ENCODE measurements around the gene TAOK2.

TAOK2 gene

DNA sequence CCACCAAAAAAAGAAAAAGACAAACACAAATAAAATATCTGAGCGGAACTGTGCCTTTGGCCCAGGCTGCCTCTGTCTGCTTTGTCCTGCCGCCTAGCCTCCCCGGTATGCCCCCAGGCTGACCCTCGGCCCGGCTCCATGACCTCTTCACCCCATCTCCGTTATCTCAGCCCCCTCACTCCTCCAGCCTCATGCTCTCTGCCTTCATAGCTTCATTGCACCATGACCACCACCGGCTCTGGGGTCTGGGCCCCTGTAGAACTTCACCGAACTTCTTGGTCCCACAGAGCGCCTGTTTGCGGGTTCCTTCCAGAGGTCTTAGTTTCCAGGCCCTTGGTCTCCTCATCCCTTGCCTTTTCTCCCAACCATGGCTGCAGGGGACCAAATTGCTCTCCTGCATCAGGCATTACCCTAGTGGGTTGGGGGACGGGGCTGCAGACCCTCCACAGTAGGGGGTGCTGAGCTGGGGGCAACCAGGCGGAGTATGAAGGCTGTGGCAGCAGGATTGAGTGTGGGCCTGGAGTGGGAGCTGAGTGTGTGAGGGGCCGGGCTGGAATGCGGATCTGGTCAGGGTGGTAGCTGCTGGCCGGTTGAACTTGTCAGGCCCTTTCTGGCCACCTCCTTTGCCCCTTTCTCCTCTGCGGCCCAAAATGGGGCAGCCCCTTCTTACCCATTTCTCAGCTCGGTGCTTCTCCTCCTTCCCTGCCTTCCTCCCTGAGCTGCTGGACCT, 14.8 kb downstream of the TAOK2 start:
- no peak for DNase-seq

DNA sequence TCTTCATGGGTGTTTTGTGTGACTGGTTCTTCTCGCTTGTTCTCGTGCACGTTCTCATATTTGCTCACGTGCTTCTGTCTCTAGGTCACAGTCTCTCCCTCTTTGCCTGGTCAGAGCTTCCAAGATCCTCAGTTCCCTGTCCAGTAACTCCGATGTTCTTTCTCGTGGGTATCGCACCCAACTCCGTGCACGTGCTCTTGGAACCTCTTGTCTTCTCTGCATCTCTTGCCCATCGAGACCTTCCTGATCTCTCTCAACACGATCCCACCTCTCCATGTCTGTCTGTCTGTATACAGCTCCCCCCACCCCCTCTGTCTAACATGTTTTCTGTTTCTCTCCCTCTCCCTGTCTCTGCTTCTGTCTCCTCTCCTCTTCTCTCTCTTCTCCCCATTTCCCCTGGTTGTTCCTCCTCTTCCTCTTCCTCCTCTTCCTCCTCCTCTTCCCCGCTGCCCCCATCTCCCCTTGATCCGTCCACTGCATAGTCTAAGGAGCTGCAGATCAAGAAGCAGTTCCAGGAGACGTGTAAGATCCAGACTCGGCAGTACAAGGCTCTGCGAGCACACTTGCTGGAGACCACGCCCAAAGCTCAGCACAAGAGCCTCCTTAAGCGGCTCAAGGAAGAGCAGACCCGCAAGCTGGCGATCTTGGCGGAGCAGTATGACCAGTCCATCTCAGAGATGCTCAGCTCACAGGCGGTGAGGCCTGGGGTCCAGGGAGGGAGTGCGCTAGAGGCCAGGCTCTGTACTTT, 15.6 kb downstream of the TAOK2 start:
- DNase-seq, result no peak

DNA sequence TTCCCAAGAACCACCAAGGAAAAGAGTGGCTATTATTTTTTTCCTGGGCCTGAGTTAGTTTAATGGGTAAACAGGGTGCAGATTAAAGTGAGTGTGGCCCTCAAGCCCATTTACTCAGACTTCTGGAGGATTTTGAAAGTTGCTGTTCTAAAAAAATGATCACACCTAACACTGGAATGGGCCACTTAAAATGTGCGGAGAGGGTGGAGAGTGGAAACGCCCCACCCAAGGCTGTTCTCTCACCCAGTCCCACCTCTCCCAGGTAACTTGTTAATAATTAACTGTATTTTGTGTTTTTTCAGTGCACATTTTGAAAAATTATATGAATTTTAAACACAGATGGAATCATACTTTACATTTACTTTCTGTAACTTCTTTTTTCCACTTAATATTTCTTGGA, 16.4 kb downstream of the TAOK2 start:
- DNase-seq, result no peak

DNA sequence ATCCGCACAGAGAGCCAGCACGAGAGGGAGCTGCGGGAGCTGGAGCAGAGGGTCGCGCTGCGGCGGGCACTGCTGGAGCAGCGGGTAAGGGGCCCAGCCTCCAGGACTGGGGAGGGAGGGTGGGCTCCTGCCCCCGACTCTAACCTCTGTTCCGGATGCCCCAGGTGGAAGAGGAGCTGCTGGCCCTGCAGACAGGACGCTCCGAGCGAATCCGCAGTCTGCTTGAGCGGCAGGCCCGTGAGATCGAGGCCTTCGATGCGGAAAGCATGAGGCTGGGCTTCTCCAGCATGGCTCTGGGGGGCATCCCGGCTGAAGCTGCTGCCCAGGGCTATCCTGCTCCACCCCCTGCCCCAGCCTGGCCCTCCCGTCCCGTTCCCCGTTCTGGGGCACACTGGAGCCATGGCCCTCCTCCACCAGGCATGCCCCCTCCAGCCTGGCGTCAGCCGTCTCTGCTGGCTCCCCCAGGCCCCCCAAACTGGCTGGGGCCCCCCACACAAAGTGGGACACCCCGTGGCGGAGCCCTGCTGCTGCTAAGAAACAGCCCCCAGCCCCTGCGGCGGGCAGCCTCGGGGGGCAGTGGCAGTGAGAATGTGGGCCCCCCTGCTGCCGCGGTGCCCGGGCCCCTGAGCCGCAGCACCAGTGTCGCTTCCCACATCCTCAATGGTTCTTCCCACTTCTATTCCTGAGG, 17.4 kb downstream of the TAOK2 start:
- DNase-seq, result no peak

DNA sequence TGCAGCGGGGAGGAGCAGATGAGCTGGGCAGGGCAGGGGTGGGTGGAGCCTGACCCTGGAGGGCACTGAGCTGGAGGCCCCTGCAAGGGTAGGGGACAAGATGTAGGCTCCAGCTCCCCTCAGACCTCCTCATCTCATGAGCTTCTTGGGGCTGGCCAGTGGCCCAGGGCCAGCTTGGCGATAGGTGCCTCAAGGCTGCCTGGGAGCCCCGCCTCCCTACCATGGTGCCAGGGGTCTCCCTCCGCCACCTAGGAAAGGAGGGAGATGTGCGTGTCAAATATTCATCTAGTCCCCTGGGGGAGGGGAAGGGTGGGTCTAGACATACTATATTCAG, 17.9 kb downstream of the TAOK2 start:
- no peak for DNase-seq

DNA sequence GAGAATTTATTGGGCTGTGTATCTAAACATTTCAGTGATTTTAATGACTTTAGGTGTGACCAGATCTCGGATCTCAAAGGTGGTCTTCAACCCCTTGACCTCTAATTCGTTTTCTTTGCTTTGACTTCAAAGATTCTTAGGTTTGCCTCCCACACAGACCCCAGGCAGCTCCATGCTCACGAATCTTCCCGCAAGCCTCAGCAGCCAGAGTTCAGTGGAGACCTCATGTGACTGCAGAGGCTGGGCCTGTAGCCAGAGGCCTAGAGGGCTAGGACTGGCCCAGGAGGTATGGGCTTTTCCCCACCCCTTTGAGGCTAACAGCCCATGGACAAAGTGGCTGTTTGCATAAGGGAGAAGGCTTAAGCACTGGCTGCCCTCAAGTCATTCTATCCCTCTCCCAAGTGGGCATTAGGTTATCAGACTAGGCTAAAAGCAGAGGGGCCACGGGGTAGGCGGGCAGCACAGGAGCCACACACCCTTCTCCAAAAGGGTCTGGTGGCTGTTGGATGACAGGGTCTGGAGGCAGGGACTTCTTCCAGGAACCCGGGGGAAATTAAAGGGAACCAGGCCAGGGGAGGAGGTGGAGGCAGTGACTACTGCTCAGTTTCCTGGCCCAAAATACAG, 18.8 kb downstream of the TAOK2 start:
- no peak for DNase-seq

DNA sequence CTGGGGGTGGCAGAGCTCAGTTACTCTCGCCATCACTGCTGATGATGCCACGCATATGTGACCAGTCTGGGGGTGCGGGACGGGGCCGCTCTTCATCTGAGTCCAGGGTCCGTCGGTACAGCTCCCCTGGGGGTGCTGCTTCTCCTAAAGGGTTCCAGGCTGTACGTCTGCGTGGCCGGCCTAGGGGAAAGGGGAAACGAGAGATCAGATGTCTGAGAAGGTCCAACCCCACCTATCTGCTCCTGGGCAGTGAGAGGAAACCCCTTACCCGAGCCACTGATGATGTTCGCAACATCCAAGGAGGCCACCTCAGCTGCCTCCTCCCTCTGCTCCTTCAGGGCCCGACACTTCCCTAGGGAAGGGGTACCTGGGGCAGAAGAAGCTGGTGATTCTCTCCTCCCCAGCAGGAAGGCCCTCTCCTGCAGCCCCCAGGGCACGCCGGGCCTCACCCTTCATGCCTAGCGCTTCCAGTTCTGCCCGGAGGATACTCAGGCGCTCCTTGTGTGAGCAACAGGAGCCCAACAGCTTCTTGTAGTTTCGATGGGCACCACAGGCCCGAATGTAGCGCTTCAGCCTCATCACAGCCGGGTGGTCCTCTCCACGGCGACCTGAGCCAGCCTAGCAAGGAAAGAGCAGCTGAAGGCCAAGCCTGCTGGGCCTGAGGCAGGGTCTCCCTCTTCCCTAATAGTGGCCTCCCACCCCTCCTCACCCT, 19.7 kb downstream of the TAOK2 start:
- no peak for DNase-seq

DNA sequence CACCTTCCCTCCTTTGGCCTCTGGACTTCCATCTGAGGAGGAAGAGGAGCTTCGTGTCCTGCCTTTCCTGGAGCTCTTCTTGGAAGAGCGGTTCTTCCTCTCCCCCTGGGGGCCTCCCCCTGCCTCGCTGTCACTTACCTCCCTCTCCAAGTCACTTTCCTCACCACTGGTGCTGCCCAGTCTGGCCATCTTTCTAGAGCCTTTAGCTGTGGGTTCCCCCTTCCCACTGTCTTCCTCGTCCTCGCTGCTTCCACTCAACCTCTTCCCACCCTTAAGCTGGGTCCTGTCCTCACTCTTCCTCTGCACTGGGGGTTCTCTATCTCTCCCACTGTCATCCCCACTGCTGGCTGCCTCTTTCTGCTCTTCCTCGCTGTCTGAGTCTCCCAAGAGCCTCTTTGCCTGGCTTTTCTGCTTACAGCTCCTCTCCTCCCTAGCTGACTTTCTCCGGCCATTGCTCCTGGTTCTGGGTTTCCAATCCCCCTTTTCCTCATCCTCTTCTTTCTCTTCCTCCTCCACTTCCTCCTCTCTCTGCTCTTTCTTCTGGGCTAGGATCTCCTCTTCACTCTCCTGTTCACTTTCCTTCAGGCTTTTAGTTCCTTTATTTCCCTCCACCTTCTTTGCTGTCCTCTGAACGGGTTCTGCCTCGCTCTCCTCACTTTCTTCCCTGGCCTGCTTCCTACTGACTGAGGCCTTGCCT, 20.4 kb downstream of the TAOK2 start:
- no peak for DNase-seq

DNA sequence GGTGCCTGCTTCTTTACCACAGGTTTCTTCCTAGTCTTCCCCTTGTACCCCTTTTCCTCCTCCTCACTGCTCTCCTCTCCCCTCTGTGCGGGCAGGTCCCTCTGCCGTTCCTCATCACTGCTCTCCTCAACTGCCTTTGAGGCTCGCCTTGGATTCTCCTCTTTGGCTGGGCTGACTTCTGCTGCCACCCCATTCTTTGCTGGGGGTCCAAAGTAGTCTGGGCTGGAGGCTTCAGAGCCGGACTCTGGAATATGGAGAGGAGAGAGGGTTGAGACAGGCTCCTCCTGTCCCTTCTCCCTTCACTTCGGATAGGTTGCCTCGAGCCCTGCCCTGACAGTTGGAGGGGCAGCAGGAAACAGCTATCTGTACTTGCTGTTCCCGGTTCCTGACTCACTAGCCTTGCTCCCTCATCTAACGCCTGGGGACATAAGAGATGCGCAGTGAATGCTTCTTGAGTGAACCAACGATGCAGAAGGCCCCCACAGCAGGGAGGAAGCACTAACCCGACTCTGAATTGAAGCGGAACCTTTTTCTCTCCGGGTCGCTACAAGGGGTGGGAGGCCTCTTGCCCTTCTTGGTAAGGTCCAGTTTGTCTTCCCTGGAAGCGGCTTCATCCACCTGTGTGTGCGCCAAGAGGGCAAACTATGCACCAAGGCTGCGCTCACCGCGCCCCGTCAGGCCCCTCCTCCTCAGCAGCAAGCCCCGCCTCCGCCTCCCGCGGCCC, 21.1 kb downstream of the TAOK2 start:
- DNase-seq, result no peak

DNA sequence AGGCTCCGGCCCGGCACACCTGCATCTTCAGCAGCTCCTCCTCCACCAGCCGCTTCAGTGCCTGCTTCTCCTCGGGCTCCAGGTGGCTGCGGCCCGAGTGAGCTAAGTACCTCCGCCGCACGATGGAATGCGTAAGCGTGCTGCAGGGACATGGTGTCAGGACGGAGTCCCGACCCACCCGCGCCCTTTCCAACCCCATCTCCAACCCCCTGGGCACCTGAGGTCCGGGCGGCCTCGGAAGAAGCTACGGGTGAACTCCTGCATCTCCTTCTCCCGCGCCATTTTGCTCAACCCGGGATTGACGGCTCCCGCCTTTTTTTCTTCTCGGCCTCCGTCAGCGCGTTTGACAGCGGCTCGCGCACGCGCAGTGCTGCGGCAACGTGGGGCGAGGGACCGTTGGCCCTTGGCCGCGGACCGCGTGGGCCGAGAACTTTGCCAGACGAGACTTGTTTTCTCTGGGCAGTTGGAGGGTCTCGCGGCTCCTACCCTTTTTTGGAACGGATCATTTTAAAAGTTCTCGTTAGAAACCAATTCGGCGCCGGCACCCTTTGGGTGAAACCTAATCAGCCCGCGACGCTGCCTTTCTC, 21.7 kb downstream of the TAOK2 start, which contains the start of gene HIRIP3:
HIRIP3 (minus strand) TSS at position 294 of the 587 bp plus-strand sequence; CDS start at position 282, 12 bp downstream.
- peak; percentile 78 to 95 (median 91) for DNase-seq

DNA sequence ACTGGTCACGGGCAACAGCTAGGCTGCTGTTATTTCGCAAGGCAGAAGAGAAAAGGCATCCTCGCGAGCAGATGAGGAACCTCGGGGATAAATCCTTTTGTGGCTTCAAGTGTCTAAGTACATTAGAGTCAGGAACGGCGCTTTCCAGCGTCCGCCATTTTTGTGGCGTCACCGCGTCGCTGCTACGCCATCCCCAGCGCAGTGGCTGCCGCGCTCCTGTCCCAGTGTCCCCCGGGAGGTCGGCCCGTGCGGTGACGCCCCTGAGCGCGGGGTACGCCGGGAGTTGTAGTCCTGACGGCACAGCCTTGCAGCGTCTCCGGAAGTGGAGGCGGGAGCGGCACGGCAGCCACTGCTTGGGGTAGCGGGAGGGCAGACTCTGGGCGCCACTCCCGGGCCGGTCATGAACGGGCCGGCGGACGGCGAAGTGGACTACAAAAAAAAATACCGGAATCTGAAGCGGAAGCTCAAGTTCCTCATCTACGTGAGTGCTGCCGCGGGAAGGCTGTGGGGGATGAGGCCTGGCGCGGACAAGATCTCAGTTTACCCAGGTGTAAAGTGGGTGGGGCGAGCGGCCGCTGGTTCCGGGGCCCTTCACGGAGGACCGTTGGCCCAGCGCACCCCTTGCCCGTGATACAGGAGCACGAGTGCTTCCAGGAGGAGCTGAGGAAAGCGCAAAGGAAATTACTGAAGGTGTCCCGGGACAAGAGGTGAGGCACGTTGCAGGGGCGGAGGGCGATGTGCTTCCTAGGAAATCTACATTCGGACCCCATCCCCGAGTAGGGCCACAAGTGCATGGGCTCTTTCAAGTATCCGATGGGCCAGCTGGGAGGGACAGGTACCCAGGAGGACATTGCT, 22.5 kb downstream of the TAOK2 start, which contains the start of gene INO80E:
INO80E (plus strand) TSS at position 331 of the 855 bp plus-strand sequence; CDS start at position 401, 70 bp downstream.
- DNase-seq, result peak; percentile 92 to 98 (median 95)

DNA sequence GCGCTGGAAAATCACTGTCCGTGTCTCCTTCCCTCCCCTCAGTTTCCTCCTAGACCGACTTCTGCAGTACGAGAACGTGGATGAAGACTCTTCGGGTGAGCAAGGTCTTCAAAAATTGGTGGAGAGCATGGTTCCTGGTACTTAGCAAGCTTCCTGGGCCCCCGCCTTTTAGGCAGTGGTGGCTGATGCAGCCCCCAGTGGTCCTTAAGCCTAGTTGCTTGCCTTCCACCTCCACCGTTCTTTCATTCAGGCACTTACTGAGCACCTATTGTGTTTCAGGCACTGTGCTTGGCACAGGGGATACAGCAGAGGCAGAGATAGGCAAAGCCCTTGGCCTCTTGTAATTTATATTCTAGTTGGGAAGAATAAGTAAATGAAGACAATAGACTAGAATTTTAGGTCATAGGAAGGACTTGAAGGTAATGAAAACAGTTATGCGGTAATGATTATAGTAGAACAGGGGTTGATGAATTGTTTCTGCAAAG, 23.1 kb downstream of the TAOK2 start:
- no peak for DNase-seq

DNA sequence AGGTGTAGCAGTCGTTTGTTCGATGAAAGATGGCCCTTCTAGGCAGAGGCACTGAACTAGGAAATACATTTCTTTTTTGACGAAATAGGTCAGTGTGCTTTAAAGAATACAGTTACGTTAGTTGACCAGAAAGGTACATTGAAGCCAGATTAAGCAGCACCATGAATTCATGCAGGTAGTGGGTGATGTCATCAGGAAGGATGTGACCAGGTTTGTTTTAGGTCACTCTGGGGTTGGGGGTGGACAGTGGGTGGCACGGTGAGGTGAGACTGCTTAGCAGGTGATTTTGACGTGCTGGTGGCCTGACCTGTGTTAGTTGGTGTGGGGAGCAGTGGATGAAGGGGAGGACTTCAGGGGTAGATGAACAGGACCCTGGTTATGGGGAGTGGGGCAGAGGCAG, 25.9 kb downstream of the TAOK2 start:
- DNase-seq, result no peak

DNA sequence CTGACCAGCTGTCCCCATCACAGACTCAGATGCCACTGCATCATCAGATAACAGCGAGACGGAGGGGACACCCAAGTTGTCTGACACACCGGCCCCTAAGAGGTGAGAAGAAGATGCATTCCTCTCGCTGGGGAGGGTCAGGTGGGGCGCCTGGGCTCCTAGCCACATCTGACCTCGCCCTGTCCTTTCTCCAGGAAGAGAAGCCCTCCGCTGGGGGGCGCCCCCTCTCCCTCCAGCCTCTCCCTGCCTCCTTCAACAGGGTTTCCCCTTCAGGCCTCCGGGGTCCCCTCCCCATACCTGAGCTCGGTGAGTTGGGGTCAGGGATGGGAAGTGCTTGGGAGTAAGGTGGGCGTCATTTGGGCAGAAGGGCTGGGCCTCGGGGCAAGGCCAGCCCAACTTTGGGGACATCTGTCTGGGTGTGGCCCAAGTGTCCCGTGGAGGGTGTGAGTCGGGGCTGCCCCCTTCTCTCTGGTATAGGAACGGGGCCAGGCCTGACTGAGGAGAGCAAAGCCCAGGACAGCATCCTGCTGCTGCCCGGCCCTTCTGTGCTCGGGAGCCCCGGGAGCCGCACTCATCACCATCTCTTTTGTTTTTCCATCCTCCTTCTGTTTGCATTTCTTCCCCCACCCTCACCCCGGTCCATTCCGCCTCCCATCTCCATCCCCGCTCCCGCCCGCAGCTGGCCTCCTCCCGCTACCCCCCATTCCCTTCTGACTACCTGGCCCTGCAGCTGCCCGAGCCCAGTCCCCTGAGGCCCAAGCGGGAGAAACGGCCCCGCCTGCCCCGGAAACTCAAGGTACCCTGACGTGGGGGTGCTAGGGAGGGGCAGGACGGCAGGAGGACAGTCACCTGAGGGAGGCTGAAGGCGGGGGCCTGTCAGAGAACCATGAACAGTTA, 27.3 kb downstream of the TAOK2 start:
- no peak for DNase-seq

DNA sequence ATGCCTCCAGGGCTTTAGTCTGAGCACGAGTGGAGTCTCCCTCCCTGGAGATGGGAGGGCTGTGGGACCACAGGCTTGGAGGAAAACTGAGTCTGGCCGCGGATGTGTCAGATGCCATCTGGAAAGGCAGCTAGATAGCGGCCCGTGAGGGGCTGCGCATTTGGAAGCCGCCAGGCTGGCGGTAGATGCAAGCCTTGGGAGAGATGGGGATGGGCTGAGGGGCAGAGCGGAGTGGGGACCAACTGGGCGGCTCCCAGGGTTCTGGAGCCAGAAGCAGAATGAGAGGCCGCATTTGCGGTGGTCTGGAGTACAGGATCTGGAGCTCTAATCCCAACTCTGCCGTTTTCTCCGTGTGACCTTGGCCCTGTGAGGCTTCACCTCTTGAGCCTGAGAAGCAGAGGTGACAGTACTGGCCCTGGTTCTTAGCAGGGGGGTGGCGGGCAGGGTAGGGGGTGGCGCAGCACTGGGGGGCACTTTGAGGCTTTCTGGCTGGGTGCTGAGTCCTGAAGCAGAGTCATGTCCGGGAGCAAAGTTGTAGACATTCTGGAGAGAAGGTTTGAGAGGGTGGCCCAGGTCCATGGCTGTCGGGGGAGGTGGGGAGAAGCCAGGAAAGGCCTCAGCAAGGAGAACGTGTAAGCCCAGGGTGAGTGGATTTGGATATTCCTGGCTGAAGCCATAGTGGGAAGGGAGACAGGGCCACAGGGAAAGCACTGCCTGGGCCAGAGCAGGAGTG, 29.1 kb downstream of the TAOK2 start:
- DNase-seq, result no peak

DNA sequence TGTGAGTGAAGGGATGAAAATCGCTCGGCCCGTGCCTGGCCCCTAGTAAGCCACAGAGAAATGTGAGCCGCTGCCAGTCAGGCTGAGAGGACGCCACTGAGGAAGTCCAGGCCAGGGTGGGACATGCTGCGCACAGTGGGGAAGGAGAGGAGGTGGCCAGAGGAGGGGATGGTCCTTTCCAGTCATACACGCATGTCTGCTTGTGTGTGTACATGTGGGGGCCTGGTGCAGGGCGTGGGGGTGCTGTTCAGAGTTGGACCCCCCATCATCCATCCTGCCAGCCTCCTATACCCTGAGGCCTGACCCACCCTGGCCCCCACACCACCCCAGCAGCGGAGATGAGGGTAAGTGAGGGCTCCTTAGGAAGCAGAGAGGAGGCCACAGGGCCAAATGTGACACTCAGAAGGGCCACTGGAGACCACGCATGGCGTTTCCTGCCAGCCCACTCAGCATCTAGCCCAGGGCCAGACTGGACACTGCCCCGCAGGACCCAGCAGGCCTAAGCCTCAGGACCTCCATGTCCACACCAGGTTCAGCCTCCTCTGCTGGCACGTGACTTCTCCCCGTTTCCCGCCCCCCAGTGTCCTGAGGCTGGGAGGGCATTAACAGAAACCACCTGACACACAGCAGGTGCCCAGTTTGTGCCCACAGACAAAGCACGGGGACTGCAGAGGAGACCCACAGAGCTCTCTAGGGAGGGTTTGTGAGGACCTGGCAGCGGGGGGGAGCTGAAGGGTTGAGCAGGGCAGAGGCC, 30.2 kb downstream of the TAOK2 start:
- peak in 1 of 3 experiments; percentile 90 for DNase-seq

DNA sequence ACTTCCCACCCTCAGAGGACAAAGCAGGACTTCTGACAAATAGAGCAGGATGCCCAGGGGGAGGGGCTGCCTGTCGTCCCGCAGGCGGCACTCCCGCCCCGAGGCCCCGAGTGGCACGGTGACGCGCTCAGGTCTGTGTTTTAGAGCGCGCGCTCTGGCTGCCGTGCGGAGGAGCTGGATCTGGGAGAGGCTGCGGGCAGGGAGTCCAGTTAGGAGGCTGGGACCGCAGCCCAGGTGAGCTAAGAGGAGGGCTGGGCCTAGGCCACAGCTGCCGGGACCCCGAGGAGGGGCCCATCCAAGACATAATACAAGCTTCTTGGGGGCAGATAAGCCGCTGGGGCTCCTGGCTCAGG, 30.7 kb downstream of the TAOK2 start:
- peak in 2 of 3 experiments; percentile 48 to 84 for DNase-seq
